Suprapubic skin (tissue), 4 donors: ENCODE data around the gene ITSN1. TPM values are rescaled to one million over a fixed set of nuclear protein-coding genes. Genes with fewer than 3 reads are reported as not detected.

Experiments
- DNase-seq, 2 donors: peaks; one replicate each; pipeline ENCODE4 v3.0.0-alpha.2; 2019; ENCODE audit warnings: low spot score in 2 of 2
- H3K27ac ChIP-seq: fragments of 200-600 bp; sonication (generic); one replicate; pipeline ENCODE4 v1.5.1; 2019
- H3K27me3 ChIP-seq: fragments of 200-600 bp; sonication (generic); one replicate; pipeline ENCODE4 v1.5.1; 2019
- H3K36me3 ChIP-seq: fragments of 200-600 bp; sonication (generic); one replicate; pipeline ENCODE4 v1.5.1; 2019
- H3K4me1 ChIP-seq: fragments of 200-600 bp; sonication (generic); one replicate; pipeline ENCODE4 v1.5.1; 2019
- H3K4me3 ChIP-seq: fragments of 200-600 bp; sonication (generic); one replicate; pipeline ENCODE4 v1.5.1; 2019; ENCODE audit warnings: mild to moderate bottlenecking
- H3K9me3 ChIP-seq: fragments of 200-600 bp; sonication (generic); one replicate; pipeline ENCODE4 v1.5.1; 2019
- EP300 ChIP-seq: sonication (generic); formaldehyde crosslinking; IDR thresholded peaks from one replicate; pipeline ENCODE4 v1.6.1; 2017; ENCODE audit warnings: antibody characterized with exemption
- POLR2A ChIP-seq, 2 donors: fragments of 450-650 bp; IDR thresholded peaks; one replicate each; pipeline ENCODE4 v1.6.1; 2017; ENCODE audit warnings: antibody characterized with exemption in 2 of 2, mild to moderate bottlenecking in 2 of 2, moderate library complexity in 2 of 2
- POLR2AphosphoS5 ChIP-seq, 3 donors: sonication (generic); formaldehyde crosslinking; IDR thresholded peaks; one replicate each; pipeline ENCODE4 v1.6.1; 2017; ENCODE audit warnings: antibody characterized with exemption in 3 of 3
- WGBS: methylation state at CpG from one replicate; pipeline ENCODE4 v1.1.5; 2018; 5-methylcytosine and 5-hydroxymethylcytosine counted together
- total RNA-seq, 4 donors: library from RNA; depleted of rRNA; stranded (reverse); fragments of >200 nt; gene quantifications; one replicate each; pipeline ENCODE4 v1.1.0, GENCODE V29; 2016
- TF ChIP-seq, protein P1 (sequence below), 2 donors: fragments of 200-600 bp in 1 of 2; fragments of 450-650 bp in 1 of 2; sonication (generic) in 1 of 2; IDR thresholded peaks; one replicate each; pipeline ENCODE4 v1.5.1; 2016 to 2019; ENCODE audit warnings: antibody characterized with exemption in 2 of 2, mild to moderate bottlenecking in 1 of 2, moderate library complexity in 1 of 2

ITSN1 gene
- total RNA-seq, 4 donors from 2014 or later = 23.8 to 53.3 (median 35.2) TPM

- Histone ChIP-seq H3K4me1 (peaks cover 4% of the 10 kb centered on the region), H3K27ac (no peak overlapping the region), H3K36me3 (no peaks in the 10 kb centered on the region), H3K4me3 (no peak overlapping the region), H3K27me3 (no peaks in the 10 kb centered on the region), H3K9me3 (peaks cover 3% of the 10 kb centered on the region)
- TF ChIP-seq, protein P1, sequence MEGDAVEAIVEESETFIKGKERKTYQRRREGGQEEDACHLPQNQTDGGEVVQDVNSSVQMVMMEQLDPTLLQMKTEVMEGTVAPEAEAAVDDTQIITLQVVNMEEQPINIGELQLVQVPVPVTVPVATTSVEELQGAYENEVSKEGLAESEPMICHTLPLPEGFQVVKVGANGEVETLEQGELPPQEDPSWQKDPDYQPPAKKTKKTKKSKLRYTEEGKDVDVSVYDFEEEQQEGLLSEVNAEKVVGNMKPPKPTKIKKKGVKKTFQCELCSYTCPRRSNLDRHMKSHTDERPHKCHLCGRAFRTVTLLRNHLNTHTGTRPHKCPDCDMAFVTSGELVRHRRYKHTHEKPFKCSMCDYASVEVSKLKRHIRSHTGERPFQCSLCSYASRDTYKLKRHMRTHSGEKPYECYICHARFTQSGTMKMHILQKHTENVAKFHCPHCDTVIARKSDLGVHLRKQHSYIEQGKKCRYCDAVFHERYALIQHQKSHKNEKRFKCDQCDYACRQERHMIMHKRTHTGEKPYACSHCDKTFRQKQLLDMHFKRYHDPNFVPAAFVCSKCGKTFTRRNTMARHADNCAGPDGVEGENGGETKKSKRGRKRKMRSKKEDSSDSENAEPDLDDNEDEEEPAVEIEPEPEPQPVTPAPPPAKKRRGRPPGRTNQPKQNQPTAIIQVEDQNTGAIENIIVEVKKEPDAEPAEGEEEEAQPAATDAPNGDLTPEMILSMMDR (IDR thresholded peaks at IDR 0.05) = no peak
- TF ChIP-seq POLR2AphosphoS5 (IDR thresholded peaks at IDR 0.05) (no peak), EP300 (no peak), POLR2A (IDR thresholded peaks at IDR 0.05) (no peak)
- DNase-seq = no peak
Measured at GRCh38 chr21:33849834-33850233, 207.5 kb downstream of the ITSN1 start.

DNA sequence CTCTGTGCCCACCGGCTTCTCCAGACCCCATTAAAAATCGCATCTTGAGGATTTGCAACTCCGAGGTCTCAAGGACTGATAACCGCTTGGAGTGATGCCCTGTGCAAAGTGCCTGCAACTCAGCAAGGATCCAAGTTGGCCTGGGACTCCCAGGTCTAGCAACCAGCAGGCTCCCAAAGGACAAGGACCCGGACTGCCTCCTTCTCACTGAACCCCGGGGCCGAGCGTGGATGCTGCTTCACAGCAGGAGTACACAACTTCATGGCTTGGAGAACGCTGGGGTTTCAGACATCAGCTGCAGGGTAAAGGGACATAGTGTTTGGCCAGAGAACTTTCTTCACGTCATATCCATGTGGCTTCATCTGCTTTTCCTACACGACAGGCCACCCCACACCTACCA lies 208.1 kb downstream of the ITSN1 start:
- TF ChIP-seq EP300 (no peak), POLR2AphosphoS5 (IDR thresholded peaks at IDR 0.05) (no peak), POLR2A (IDR thresholded peaks at IDR 0.05) (no peak)
- TF ChIP-seq, protein P1 (IDR thresholded peaks at IDR 0.05) = no peak
- DNase-seq = no peak
- H3K9me3 ChIP-seq = peaks cover 3% of the 10 kb centered on the region
- no peaks in the 10 kb centered on the region for H3K27me3 ChIP-seq
- H3K4me1 ChIP-seq = peaks cover 7% of the 10 kb centered on the region
- H3K36me3 ChIP-seq = no peaks in the 10 kb centered on the region
- WGBS = 80% methylated on average over 9 of the region's 11 CpGs
- H3K4me3 ChIP-seq = no peak overlapping the region
- no peak overlapping the region for H3K27ac ChIP-seq

DNA sequence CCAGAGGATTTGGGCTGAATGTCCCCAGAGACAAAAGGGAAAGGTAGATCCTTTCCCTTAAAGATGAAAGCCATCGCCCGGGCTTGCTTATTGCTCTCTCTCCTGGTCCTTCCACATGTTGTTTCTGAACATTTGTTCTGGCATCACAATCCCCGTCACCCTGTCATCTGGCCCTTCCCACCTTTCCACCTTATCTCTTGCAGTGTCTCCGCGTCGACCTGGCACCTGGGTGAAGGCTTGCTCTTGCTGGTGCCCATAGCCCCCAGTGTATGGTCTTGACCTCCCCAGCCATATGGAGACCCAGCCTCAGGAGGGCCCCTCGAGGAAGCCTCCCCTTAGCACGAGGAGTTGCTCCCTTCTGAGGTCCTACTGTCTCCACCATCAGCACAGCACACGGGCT lies 208.7 kb downstream of the ITSN1 start:
- no peak for DNase-seq
- Histone ChIP-seq H3K4me3 (no peak overlapping the region), H3K9me3 (peaks cover 3% of the 10 kb centered on the region), H3K36me3 (no peaks in the 10 kb centered on the region), H3K4me1 (peaks cover 7% of the 10 kb centered on the region), H3K27ac (no peak overlapping the region), H3K27me3 (no peaks in the 10 kb centered on the region)
- WGBS = 88% methylated on average over 9 of the region's 9 CpGs
- TF ChIP-seq EP300 = no peak
- TF ChIP-seq, protein P1 (IDR thresholded peaks at IDR 0.05) = no peak
- no peak for TF ChIP-seq POLR2A (IDR thresholded peaks at IDR 0.05)
- TF ChIP-seq POLR2AphosphoS5 (IDR thresholded peaks at IDR 0.05) = no peak

- Histone ChIP-seq H3K27ac (no peak overlapping the region), H3K27me3 (no peaks in the 10 kb centered on the region), H3K4me1 (peaks cover 7% of the 10 kb centered on the region), H3K9me3 (no peaks in the 10 kb centered on the region), H3K4me3 (no peak overlapping the region), H3K36me3 (no peaks in the 10 kb centered on the region)
- 79% methylated on average over 6 of the region's 6 CpGs for WGBS
- no peak for DNase-seq
- TF ChIP-seq, protein P1 (IDR thresholded peaks at IDR 0.05) = no peak
- no peak for TF ChIP-seq POLR2A (IDR thresholded peaks at IDR 0.05)
- no peak for TF ChIP-seq POLR2AphosphoS5 (IDR thresholded peaks at IDR 0.05)
- TF ChIP-seq EP300 = no peak
Measured at GRCh38 chr21:33852485-33852884, 210.2 kb downstream of the ITSN1 start.

DNA sequence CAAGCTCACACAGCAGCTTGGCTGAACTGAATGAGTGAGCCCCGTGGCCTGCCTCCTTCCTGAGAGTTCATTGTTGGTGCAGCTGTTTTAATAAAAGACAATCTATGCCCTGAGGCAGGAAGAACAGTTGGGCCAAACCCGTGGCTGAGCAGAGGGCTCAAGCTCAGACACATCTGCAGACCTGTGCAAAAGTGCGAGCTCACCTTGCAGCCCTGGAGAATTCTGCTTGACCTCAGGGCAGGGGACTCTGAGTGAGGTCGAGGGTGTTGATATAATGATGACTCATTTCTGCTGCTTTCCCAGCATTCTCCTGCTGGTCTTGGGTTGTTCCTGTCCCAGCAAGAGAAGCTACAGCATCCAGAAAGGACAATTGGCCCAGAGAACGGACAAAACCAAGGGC lies 212.3 kb downstream of the ITSN1 start:
- no peak overlapping the region for H3K4me3 ChIP-seq
- DNase-seq = no peak
- 27% methylated on average over 5 of the region's 5 CpGs for WGBS
- H3K4me1 ChIP-seq = peaks cover 16% of the 10 kb centered on the region
- no peaks in the 10 kb centered on the region for H3K27me3 ChIP-seq
- TF ChIP-seq POLR2AphosphoS5 (IDR thresholded peaks at IDR 0.05) (no peak), EP300 (no peak), POLR2A (IDR thresholded peaks at IDR 0.05) (no peak)
- TF ChIP-seq, protein P1 (IDR thresholded peaks at IDR 0.05) = no peak
- H3K27ac ChIP-seq = no peak overlapping the region
- H3K36me3 ChIP-seq = no peaks in the 10 kb centered on the region
- no peaks in the 10 kb centered on the region for H3K9me3 ChIP-seq
